K562 (cell line): ENCODE measurements around the gene NEMF. TPM values are rescaled to one million over a fixed set of nuclear protein-coding genes. Genes with fewer than 3 reads are reported as not detected.

Experiments
- ATF6 ChIP-seq: sonication (generic); formaldehyde crosslinking; IDR thresholded peaks from 2 replicates; pipeline ENCODE4 v1.4.0; 2020; ENCODE audit warnings: mild to moderate bottlenecking, missing genetic modification reagents
- CBX3 ChIP-seq, 2 experiments: IDR thresholded peaks; 1 replicate in 1 of 2; 2 replicates in 1 of 2; pipeline ENCODE4 v1.6.1; 2012; ENCODE audit warnings: inconsistent platforms in 2 of 2, low read length in 2 of 2, borderline replicate concordance in 1 of 2, control low read depth in 1 of 2
- CEBPB ChIP-seq: fragments of 450-650 bp; IDR thresholded peaks from 2 replicates; pipeline ENCODE4 v1.6.1; 2016; ENCODE audit warnings: missing genetic modification characterization, missing compliant biosample characterization
- CGGBP1 ChIP-seq: fragments of 250-450 bp; sonication (Bioruptor Pico); IDR thresholded peaks from 2 replicates; pipeline ENCODE4 v1.9.0; 2021; ENCODE audit warnings: mild to moderate bottlenecking
- CTCFL ChIP-seq: IDR thresholded peaks from 2 replicates; pipeline ENCODE4 v1.6.1; 2011; ENCODE audit warnings: borderline replicate concordance, low read depth, mild to moderate bottlenecking, moderate library complexity, low read length; ENCODE audit not compliant: insufficient read depth, poor library complexity, severe bottlenecking
- EHMT2 ChIP-seq: fragments of 450-650 bp; IDR thresholded peaks from 2 replicates; pipeline ENCODE4 v1.6.1; 2018; ENCODE audit warnings: antibody characterized with exemption
- ESRRA ChIP-seq: fragments of 450-650 bp; IDR thresholded peaks from 2 replicates; pipeline ENCODE4 v1.6.1; 2014; ENCODE audit warnings: low read depth, mild to moderate bottlenecking, moderate library complexity, borderline replicate concordance
- GATA2 ChIP-seq: sonication (generic); formaldehyde crosslinking; IDR thresholded peaks from 2 replicates; pipeline ENCODE4 v1.4.0; 2020; ENCODE audit warnings: mild to moderate bottlenecking, missing genetic modification reagents
- L3MBTL2 ChIP-seq: fragments of 450-650 bp; IDR thresholded peaks from 2 replicates; pipeline ENCODE4 v1.6.1; 2016; ENCODE audit warnings: mild to moderate bottlenecking, moderate library complexity
- MAFF ChIP-seq: IDR thresholded peaks from 2 replicates; pipeline ENCODE4 v1.6.1; 2012; ENCODE audit warnings: low read length, improper control_type of control experiment
- MEIS2 ChIP-seq: fragments of 450-650 bp; IDR thresholded peaks from 2 replicates; pipeline ENCODE4 v1.6.1; 2014; ENCODE audit warnings: mild to moderate bottlenecking; ENCODE audit not compliant: partially characterized antibody
- MYC ChIP-seq, 2 experiments: fragments of 250-450 bp in 1 of 2; sonication (Bioruptor Pico) in 1 of 2; IDR thresholded peaks; 2 replicates each; pipeline versions ENCODE4 v1.5.1 to v1.6.1; 2012 to 2021; ENCODE audit warnings: low read depth in 2 of 2, borderline replicate concordance in 1 of 2, improper control_type of control experiment in 1 of 2, low read length in 1 of 2, mild to moderate bottlenecking in 1 of 2, moderate library complexity in 1 of 2
- NR4A1 ChIP-seq, 2 experiments: fragments of 250-450 bp in 1 of 2; fragments of 450-650 bp in 1 of 2; sonication (Bioruptor Pico) in 1 of 2; IDR thresholded peaks; 2 replicates each; pipeline versions ENCODE4 v1.4.0 to v1.6.1; 2016 to 2020; ENCODE audit warnings: mild to moderate bottlenecking in 2 of 2, missing compliant biosample characterization in 1 of 2, missing genetic modification characterization in 1 of 2, moderate library complexity in 1 of 2
- PHF8 ChIP-seq: fragments of 200-600 bp; sonication (generic); IDR thresholded peaks from 2 replicates; pipeline ENCODE4 v1.6.1; 2012; ENCODE audit warnings: mixed run types, mild to moderate bottlenecking, inconsistent platforms, low read length, moderate library complexity, borderline replicate concordance
- RBBP5 ChIP-seq: fragments of 200-600 bp; sonication (generic); IDR thresholded peaks from 2 replicates; pipeline ENCODE4 v1.6.1; 2012; ENCODE audit warnings: borderline replicate concordance, mild to moderate bottlenecking, low read length, control low read depth, inconsistent platforms; ENCODE audit not compliant: insufficient read depth, poor library complexity, severe bottlenecking
- SMC3 ChIP-seq: conservative IDR thresholded peaks from 2 replicates; pipeline ENCODE4 v1.6.1; 2011; ENCODE audit warnings: low read depth, low read length, improper control_type of control experiment; ENCODE audit not compliant: insufficient read depth
- TAF1 ChIP-seq: IDR thresholded peaks from 2 replicates; pipeline ENCODE4 v1.6.1; 2011; ENCODE audit warnings: mild to moderate bottlenecking, low read length, moderate library complexity; ENCODE audit not compliant: insufficient read depth, control insufficient read depth, severe bottlenecking; ENCODE audit errors: extremely low read depth
- ZFX ChIP-seq: sonication (generic); formaldehyde crosslinking; IDR thresholded peaks from 2 replicates; pipeline ENCODE4 v1.8.0; 2022; ENCODE audit warnings: mild to moderate bottlenecking, missing genetic modification reagents, moderate library complexity
- ZNF41 ChIP-seq: fragments of 250-450 bp; sonication (Bioruptor Pico); conservative IDR thresholded peaks from 2 replicates; pipeline ENCODE4 v1.4.0; 2020; ENCODE audit warnings: mild to moderate bottlenecking
- polyA plus RNA-seq, 8 experiments: library from polyadenylated mRNA; depleted of rRNA in 4 of 8; stranded (reverse) in 5 of 8; unstranded in 3 of 8; fragments of >200 nt; fragmentation: Nextera tagmentation in 2 of 8; fragmentation: Illumina TruSeq in 1 of 8; extraction: Ambion mirVana in 2 of 8; extraction: Trizol in 1 of 8; gene quantifications; 2 replicates each; pipeline versions ENCODE4 v1.2.1 to v1.2.3, GENCODE V29; 2011 to 2014; ENCODE audit warnings: inconsistent platforms in 1 of 8, missing spikeins in 1 of 8
- total RNA-seq, 7 experiments: library from RNA; depleted of rRNA in 6 of 7; stranded (reverse); fragments of >200 nt in 6 of 7; fragmentation: Illumina TruSeq in 2 of 7; extraction: Trizol in 2 of 7; gene quantifications; 2 replicates each; pipeline versions ENCODE4 v1.2.1 to v1.2.3, GENCODE V29; 2011 to 2021; ENCODE audit warnings: low replicate concordance in 1 of 7

The NEMF gene
- total and polyA plus RNA-seq, 9 of the 15 experiments (the other 6 are each of a cell fraction or from before 2014, with no cell fraction given) = 38.8 to 94.4 (median 61.0) TPM

GRCh38 chr14:49852301-49853157 is at the start of gene NEMF (continued):
- TF ChIP-seq ESRRA (peak; percentile 50; the same call in 1 of the 2 replicates), ZFX (CRISPR knock-in tag) (peak; percentile 93), MAFF (no peak), CBX3 (IDR thresholded peaks at IDR 0.05; ENCODE audit: borderline replicate concordance in 1 of 2, low read length in 2 of 2) (peak in 1 of 2 experiments; percentile 63; a peak in 1 of 3 replicates), RBBP5 (peak; percentile 84), MYC (IDR thresholded peaks at IDR 0.05; ENCODE audit: low read depth, low read length) (no peak), MYC (CRISPR knock-in tag; IDR thresholded peaks at IDR 0.05; ENCODE audit: borderline replicate concordance, low read depth) (no peak), NR4A1 (CRISPR knock-in tag; IDR thresholded peaks at IDR 0.05) (no peak), NR4A1 (tag; IDR thresholded peaks at IDR 0.05) (no peak), TAF1 (peak; percentile 70), GATA2 (CRISPR knock-in tag) (peak; percentile 95), EHMT2 (peak; percentile 42; the same call in 1 of the 2 replicates), ZNF41 (no peak), CGGBP1 (no peak), PHF8 (peak; percentile 93; the same call in 1 of the 2 replicates), SMC3 (0 out of 2 replicates have a peak, but pooled peaks have one; percentile 18), L3MBTL2 (peak; percentile 69), MEIS2 (peak; percentile 23), CEBPB (tag) (peak; percentile 87), CTCFL (peak; percentile 35), ATF6 (CRISPR knock-in tag) (no peak)
